ENCODE measurements around the gene ASTN2. TPM values are rescaled to one million over a fixed set of nuclear protein-coding genes. Genes with fewer than 3 reads are reported as not detected.

Gene ASTN2
- total and polyA plus RNA-seq, 9 of the 15 experiments (the other 6 are each of a cell fraction or from before 2014, with no cell fraction given): 0.56 to 3.5 (median 1.9) TPM

GRCh38 chr9:117403403-117403811 lies 11.4 kb downstream of the ASTN2 start:
- H3K4me3 ChIP-seq: no peak overlapping the region
- no peaks in the 10 kb centered on the region for H3K4me1 ChIP-seq (replicated peaks in 1 of 2; ENCODE audit: control insufficient read depth in 2 of 2, insufficient read depth in 2 of 2, low read length in 2 of 2)
- no peaks in the 10 kb centered on the region for H3K27me3 ChIP-seq (ENCODE audit: control insufficient read depth in 2 of 2, insufficient read depth in 2 of 2, low read length in 2 of 2)
- H3K4me2 ChIP-seq (ENCODE audit: insufficient read depth, low read length): no peak overlapping the region
- H3K79me2 ChIP-seq (ENCODE audit: control insufficient read depth, insufficient read depth, low read length): no peaks in the 10 kb centered on the region
- H4K20me1 ChIP-seq (replicated peaks; ENCODE audit: control insufficient read depth, insufficient read depth, low read length): no peaks in the 10 kb centered on the region
- H2AFZ ChIP-seq (ENCODE audit: low read depth, low read length): no peak overlapping the region
- no peak overlapping the region for H3K27ac ChIP-seq (ENCODE audit: extremely low read depth, low read depth, low read length)
- H3K36me3 ChIP-seq (ENCODE audit: control insufficient read depth, insufficient read depth, low read length): no peaks in the 10 kb centered on the region
- intact Hi-C loops (cut with micrococcal nuclease) (no loop called here), in situ Hi-C loops (cut with MboI) (no loop called here)
- FAIRE-seq: no peak
- 0% methylated on average over 2 of the region's 6 CpGs for WGBS (ENCODE audit: insufficient coverage, low coverage, missing lambda C conversion rate)
- POLR2A ChIA-PET: no interaction called here
- CTCF ChIA-PET (ENCODE audit: low intra/inter-chr PET ratio): no interaction called here
- no peak for TF ChIP-seq EP400 (IDR thresholded peaks at IDR 0.05)
- no peak for TF ChIP-seq TAF1 (IDR thresholded peaks at IDR 0.05; ENCODE audit: control insufficient read depth, extremely low read depth, insufficient read depth, low read length, severe bottlenecking)
- no peak for TF ChIP-seq ZNF644 (tag; IDR thresholded peaks at IDR 0.05; ENCODE audit: low read depth)
- no peak for TF ChIP-seq GATAD2B (IDR thresholded peaks at IDR 0.05; ENCODE audit: borderline replicate concordance)
- TF ChIP-seq POLR3G (IDR thresholded peaks at IDR 0.05; ENCODE audit: extremely low read depth, insufficient read length, insufficient replicate concordance): no peak
- no peak for TF ChIP-seq PPARD (CRISPR knock-in tag; IDR thresholded peaks at IDR 0.05)
- ATAC-seq: no peak
- no peak overlapping the region for H3K9ac ChIP-seq (ENCODE audit: insufficient read depth in 1 of 2, low read depth in 2 of 2, low read length in 2 of 2)
- DNase-seq (ENCODE audit: extremely low read depth in 1 of 4, low spot score in 3 of 4): no peak
- H3K9me1 ChIP-seq (ENCODE audit: control insufficient read depth, insufficient read depth, low read length): no peaks in the 10 kb centered on the region
- H3K9me3 ChIP-seq (replicated peaks; ENCODE audit: control insufficient read depth, insufficient read depth, low read depth, low read length): 0 out of 2 replicates have a peak, but pooled peaks cover 2% of the 10 kb centered on the region
- no TSS peak for BruUV-seq (replicated peaks)

GRCh38 chr9:117400171-117400570 lies 14.7 kb downstream of the ASTN2 start:
- no peaks in the 10 kb centered on the region for H3K4me1 ChIP-seq (replicated peaks in 1 of 2; ENCODE audit: control insufficient read depth in 2 of 2, insufficient read depth in 2 of 2, low read length in 2 of 2)
- no peak overlapping the region for H3K4me2 ChIP-seq (ENCODE audit: insufficient read depth, low read length)
- no peak for DNase-seq (ENCODE audit: extremely low read depth in 1 of 4, low spot score in 3 of 4)
- no peaks in the 10 kb centered on the region for H3K79me2 ChIP-seq (ENCODE audit: control insufficient read depth, insufficient read depth, low read length)
- H2AFZ ChIP-seq (ENCODE audit: low read depth, low read length): no peak overlapping the region
- no peak for FAIRE-seq
- in situ Hi-C loops (cut with MboI) (no loop called here), intact Hi-C loops (cut with micrococcal nuclease) (no loop called here)
- 6% methylated on average over 2 of the region's 2 CpGs for whole genome bisulfite sequencing (ENCODE audit: insufficient coverage, low coverage, missing lambda C conversion rate)
- no peaks in the 10 kb centered on the region for H4K20me1 ChIP-seq (replicated peaks; ENCODE audit: control insufficient read depth, insufficient read depth, low read length)
- H3K9me1 ChIP-seq (ENCODE audit: control insufficient read depth, insufficient read depth, low read length): no peaks in the 10 kb centered on the region
- no TSS peak for BruUV-seq (replicated peaks)
- H3K27me3 ChIP-seq (ENCODE audit: control insufficient read depth in 2 of 2, insufficient read depth in 2 of 2, low read length in 2 of 2): no peaks in the 10 kb centered on the region
- ChIA-PET POLR2A (no interaction called here), CTCF (ENCODE audit: low intra/inter-chr PET ratio) (no interaction called here)
- ATAC-seq: no peak
- H3K4me3 ChIP-seq: no peak overlapping the region
- TF ChIP-seq ELK3 (CRISPR knock-in tag; IDR thresholded peaks at IDR 0.05) (no peak), ZNF408 (CRISPR knock-in tag; IDR thresholded peaks at IDR 0.05; ENCODE audit: low read depth) (no peak)
- H3K9me3 ChIP-seq (replicated peaks; ENCODE audit: control insufficient read depth, insufficient read depth, low read depth, low read length): 0 out of 2 replicates have a peak, but pooled peaks cover 2% of the 10 kb centered on the region
- H3K27ac ChIP-seq (ENCODE audit: extremely low read depth, low read depth, low read length): no peak overlapping the region
- no peaks in the 10 kb centered on the region for H3K36me3 ChIP-seq (ENCODE audit: control insufficient read depth, insufficient read depth, low read length)
- no peak overlapping the region for H3K9ac ChIP-seq (ENCODE audit: insufficient read depth in 1 of 2, low read depth in 2 of 2, low read length in 2 of 2)

All from K562 (cell line).